CD4-positive, alpha-beta T cell (primary cell): Measurements from ENCODE around the gene MYL6. TPM values are rescaled to one million over a fixed set of nuclear protein-coding genes. Genes with fewer than 3 reads are reported as not detected.
A peak's percentile ranks its signal among the peaks of the same experiment; 100 is the strongest.

ENCODE experiments used
- ATAC-seq: fragments of 200-7000 bp; cut with Tn5 transposase; one replicate; pipeline ENCODE4 v1.10.0; 2022; ENCODE audit warnings: mild to moderate bottlenecking; ENCODE audit not compliant: poor library complexity
- CTCF ChIA-PET: fragments of 350-600 bp; sonication (Branson Sonifier 250); formaldehyde crosslinking; loops from one replicate; lab custom pipeline; 2021; ENCODE audit warnings: antibody characterized with exemption, inconsistent platforms; lab: Charles Lee
- POLR2A ChIA-PET: fragments of 350-600 bp; sonication (Branson Sonifier 250); formaldehyde crosslinking; loops from one replicate; lab custom pipeline; 2021; ENCODE audit warnings: antibody characterized with exemption, inconsistent platforms; lab: Charles Lee
- DNase-seq, 14 experiments: peaks; one replicate each; pipeline ENCODE4 v3.0.0-alpha.2; 2013 to 2020; ENCODE audit warnings: mixed read lengths in 2 of 14
- H3K27ac ChIP-seq, 2 donors: one replicate each; pipeline versions ENCODE4 v1.5.1 to v1.7.0; 2013; ENCODE audit warnings: low read length in 2 of 2, low read depth in 1 of 2, mild to moderate bottlenecking in 1 of 2
- H3K27me3 ChIP-seq, 2 experiments: 1 replicate in 1 of 2; 2 replicates in 1 of 2; pipeline versions ENCODE4 v1.6.1 to v1.7.0; 2013; ENCODE audit warnings: low read length in 2 of 2, control low read depth in 1 of 2, mild to moderate bottlenecking in 1 of 2, moderate library complexity in 1 of 2; ENCODE audit not compliant: insufficient read depth in 2 of 2, control insufficient read depth in 1 of 2
- H3K36me3 ChIP-seq: one replicate; pipeline ENCODE4 v1.6.1; 2013; ENCODE audit warnings: low read length, control low read depth; ENCODE audit not compliant: insufficient read depth
- H3K4me1 ChIP-seq: one replicate; pipeline ENCODE4 v1.6.1; 2013; ENCODE audit warnings: low read length, control low read depth; ENCODE audit not compliant: insufficient read depth
- H3K4me3 ChIP-seq: one replicate; pipeline ENCODE4 v1.5.1; 2013; ENCODE audit warnings: mild to moderate bottlenecking, low read length, moderate library complexity
- H3K9me3 ChIP-seq, 2 experiments: 1 replicate in 1 of 2; 2 replicates in 1 of 2; pipeline versions ENCODE4 v1.6.1 to v1.7.0; 2013; ENCODE audit warnings: low read length in 2 of 2, mild to moderate bottlenecking in 2 of 2, control low read depth in 1 of 2, moderate library complexity in 1 of 2; ENCODE audit not compliant: control insufficient read depth in 1 of 2, insufficient read depth in 1 of 2
- H3K27ac Mint-ChIP-seq: one replicate; pipeline ENCODE4 v1.8.0; 2020; ENCODE audit warnings: mixed read lengths
- H3K27me3 Mint-ChIP-seq: one replicate; pipeline ENCODE4 v1.8.0; 2021; ENCODE audit warnings: mixed read lengths
- H3K36me3 Mint-ChIP-seq: one replicate; pipeline ENCODE4 v1.8.0; 2021; ENCODE audit warnings: low read depth, mixed read lengths
- H3K4me1 Mint-ChIP-seq: one replicate; pipeline ENCODE4 v1.8.0; 2021; ENCODE audit warnings: low read depth, mixed read lengths
- H3K4me3 Mint-ChIP-seq: one replicate; pipeline ENCODE4 v1.8.0; 2020; ENCODE audit warnings: mild to moderate bottlenecking, mixed read lengths
- H3K9me3 Mint-ChIP-seq: one replicate; pipeline ENCODE4 v1.8.0; 2020; ENCODE audit warnings: mixed read lengths
- intact Hi-C, 2 experiments: fragments of 100-400 bp; cut with DNase I in 1 of 2; cut with micrococcal nuclease in 1 of 2; formaldehyde crosslinking; loops; one replicate each; pipeline versions ENCODE4 v1.15.1 to v1.9.0; 2023 to 2025; cut with DNase I, micrococcal nuclease
- total RNA-seq, 174 experiments: library from RNA in 2 of 174; stranded (reverse) in 2 of 174; gene quantifications; one replicate each; pipeline ENCODE4 v1.2.3 and lab custom pipeline; 2021 to 2026
- TF ChIP-seq, protein P1 (sequence below): fragments of 200-600 bp; IDR thresholded peaks from one replicate; pipeline ENCODE4 v1.8.0; 2022; ENCODE audit warnings: antibody characterized with exemption, mild to moderate bottlenecking

MYL6 gene
- total RNA-seq, 2 experiments from 2014 or later: 670 to 673 TPM

DNA sequence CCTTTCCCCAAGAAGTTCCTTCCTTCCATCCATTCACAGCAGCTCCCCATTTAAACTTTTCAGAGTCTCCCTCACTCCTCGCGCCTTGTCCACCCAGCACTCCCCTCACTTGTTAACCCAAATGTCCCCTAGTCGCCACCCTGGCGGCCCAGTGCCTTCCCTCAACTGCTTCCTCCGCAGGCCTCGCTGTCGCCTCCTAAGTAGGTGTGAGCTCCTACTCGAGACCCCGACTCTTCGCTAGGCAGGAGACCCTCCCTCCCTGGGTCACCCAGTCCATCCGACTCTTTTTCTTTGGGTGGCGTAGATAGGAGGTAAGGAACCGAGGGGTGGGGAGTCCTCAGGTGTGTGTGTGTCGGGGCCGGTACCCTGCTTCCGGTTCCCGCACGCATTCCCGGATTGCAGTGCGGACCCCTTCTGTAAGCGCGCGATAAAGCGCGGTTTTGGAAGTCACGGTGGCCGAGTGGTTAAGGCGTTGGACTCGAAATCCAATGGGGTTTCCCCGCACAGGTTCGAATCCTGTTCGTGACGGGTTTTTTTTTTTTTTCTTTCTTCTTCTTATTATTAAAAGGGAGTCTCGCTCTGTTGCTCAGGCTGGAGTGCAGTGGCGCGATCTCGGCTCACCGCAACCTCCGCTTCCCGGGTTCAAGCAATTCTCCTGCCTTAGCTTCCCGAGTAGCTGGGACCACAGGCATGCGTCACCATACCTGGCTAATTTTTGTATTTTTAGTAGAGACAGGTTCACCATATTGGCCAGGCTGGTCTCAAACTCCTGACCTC is 31.9 kb downstream of the MYL6 start:
- DNase-seq (peak; percentile 45 to 89 (median 66)), ATAC-seq (peak; percentile 28)
- Mint-ChIP-seq H3K4me3 (peak overlapping the region; percentile 99), H3K36me3 (peaks cover 48% of the 10 kb centered on the region), H3K9me3 (no peaks in the 10 kb centered on the region), H3K27me3 (peaks cover 5% of the 10 kb centered on the region), H3K4me1 (peaks cover 46% of the 10 kb centered on the region), H3K27ac (peak overlapping the region; percentile 99)
- H3K4me3 ChIP-seq: peak overlapping the region; percentile 96
- TF ChIP-seq, protein P1, sequence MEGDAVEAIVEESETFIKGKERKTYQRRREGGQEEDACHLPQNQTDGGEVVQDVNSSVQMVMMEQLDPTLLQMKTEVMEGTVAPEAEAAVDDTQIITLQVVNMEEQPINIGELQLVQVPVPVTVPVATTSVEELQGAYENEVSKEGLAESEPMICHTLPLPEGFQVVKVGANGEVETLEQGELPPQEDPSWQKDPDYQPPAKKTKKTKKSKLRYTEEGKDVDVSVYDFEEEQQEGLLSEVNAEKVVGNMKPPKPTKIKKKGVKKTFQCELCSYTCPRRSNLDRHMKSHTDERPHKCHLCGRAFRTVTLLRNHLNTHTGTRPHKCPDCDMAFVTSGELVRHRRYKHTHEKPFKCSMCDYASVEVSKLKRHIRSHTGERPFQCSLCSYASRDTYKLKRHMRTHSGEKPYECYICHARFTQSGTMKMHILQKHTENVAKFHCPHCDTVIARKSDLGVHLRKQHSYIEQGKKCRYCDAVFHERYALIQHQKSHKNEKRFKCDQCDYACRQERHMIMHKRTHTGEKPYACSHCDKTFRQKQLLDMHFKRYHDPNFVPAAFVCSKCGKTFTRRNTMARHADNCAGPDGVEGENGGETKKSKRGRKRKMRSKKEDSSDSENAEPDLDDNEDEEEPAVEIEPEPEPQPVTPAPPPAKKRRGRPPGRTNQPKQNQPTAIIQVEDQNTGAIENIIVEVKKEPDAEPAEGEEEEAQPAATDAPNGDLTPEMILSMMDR: no peak
- ChIA-PET POLR2A (interaction anchor here (0.6 to 4.1 kb wide), 40 partner anchors 9 to 451 kb away, joined by 3 to 116 read pairs (median 5); partner anchors contain the start of genes ANKRD52, CNPY2, COQ10A and ESYT1), CTCF (interaction anchor here (0.6 to 4.7 kb wide), 40 partner anchors 9 to 452 kb away, joined by 3 to 138 read pairs (median 5); partner anchors contain the start of genes ANKRD52, CNPY2, ERBB3 and ESYT1)
- H3K4me1 ChIP-seq: peaks cover 33% of the 10 kb centered on the region
- no peaks in the 10 kb centered on the region for H3K9me3 ChIP-seq
- H3K27me3 ChIP-seq: no peaks in the 10 kb centered on the region
- peaks cover 18% of the 10 kb centered on the region for H3K36me3 ChIP-seq
- intact Hi-C loops: loop anchor here (2.0 to 5.0 kb wide), 9 partner anchors 29 to 448 kb away; partner anchors contain the start of genes MYL6B (in 2 of the 2), ANKRD52 (in 1 of the 2), GDF11 (in 1 of the 2) and ZC3H10 (in 1 of the 2)
- H3K27ac ChIP-seq: peak overlapping the region; percentile 87 to 93

DNA sequence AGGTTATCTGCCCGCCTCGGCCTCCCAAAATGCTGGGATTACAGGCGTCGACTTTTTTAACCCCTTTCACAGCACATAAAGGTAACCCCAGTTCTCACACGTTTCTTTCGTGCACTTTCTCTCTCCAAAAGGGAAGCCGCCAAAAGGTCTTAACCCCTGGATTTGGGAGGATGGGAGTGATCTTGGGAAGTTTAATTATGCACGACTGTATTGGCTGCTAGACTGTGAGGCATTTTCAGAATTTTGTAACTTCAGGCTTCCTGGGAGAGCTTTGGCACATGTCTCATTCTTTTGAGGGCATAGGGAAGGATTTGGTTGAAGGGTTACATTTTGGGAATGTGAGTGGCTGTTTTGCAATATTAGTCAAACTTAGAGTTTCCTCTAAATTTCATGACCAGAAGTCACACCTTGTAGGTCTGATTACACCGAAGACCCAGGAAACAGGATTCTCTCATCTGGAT is 32.6 kb downstream of the MYL6 start:
- H3K9me3 ChIP-seq: no peaks in the 10 kb centered on the region
- Mint-ChIP-seq H3K4me3 (peak overlapping the region; percentile 99), H3K9me3 (no peaks in the 10 kb centered on the region), H3K4me1 (peaks cover 46% of the 10 kb centered on the region), H3K27ac (peak overlapping the region; percentile 99), H3K36me3 (peaks cover 44% of the 10 kb centered on the region), H3K27me3 (peaks cover 5% of the 10 kb centered on the region)
- TF ChIP-seq, protein P1: no peak
- peaks cover 33% of the 10 kb centered on the region for H3K4me1 ChIP-seq
- ATAC-seq: no peak
- H3K27ac ChIP-seq: peak overlapping the region; percentile 87 to 93
- POLR2A ChIA-PET: interaction anchor here (1.4 to 4.1 kb wide), 7 partner anchors 17 to 74 kb away, joined by 3 to 116 read pairs (median 6); partner anchors contain the start of genes ESYT1, MYL6, RPL41 and ZC3H10
- H3K27me3 ChIP-seq: no peaks in the 10 kb centered on the region
- CTCF ChIA-PET: interaction anchor here (2.3 to 4.7 kb wide), 3 partner anchors 32 to 144 kb away, joined by 18 to 138 read pairs (median 31); partner anchors contain the start of genes ESYT1, NABP2 and RNF41
- intact Hi-C loops: loop anchor here in 1 of 2 experiments (1.0 to 2.0 kb wide), 4 partner anchors 34 to 144 kb away; partner anchors contain the start of genes ANKRD52 and NABP2
- no peak for DNase-seq
- peak overlapping the region; percentile 96 for H3K4me3 ChIP-seq
- H3K36me3 ChIP-seq: peaks cover 13% of the 10 kb centered on the region

DNA sequence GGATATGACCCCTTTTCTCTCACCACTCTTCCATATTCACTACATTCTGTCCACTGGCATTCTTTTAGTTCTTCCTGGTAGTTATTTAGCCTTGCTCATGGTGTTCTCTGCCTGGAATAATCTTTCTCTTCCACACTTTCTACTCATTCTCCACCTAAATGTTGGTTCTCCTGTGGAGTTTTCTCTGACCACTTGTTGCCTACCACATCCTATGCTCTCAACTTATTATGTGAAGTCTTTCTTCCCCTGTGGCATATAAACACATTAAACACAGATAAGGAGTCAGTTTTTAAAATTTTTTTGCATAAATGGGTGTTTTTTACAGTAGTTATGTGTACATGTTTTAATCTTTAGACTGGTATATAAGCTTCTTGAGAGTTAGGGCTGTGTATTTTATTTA is 34.4 kb downstream of the MYL6 start:
- no peaks in the 10 kb centered on the region for H3K27me3 ChIP-seq
- TF ChIP-seq, protein P1: no peak
- no peaks in the 10 kb centered on the region for H3K36me3 ChIP-seq
- ChIA-PET POLR2A (interaction anchor here (1.6 to 1.9 kb wide), 3 partner anchors 29 to 76 kb away, joined by 4 to 6 read pairs (median 4); partner anchors contain the start of genes ESYT1, RNF41 and RPL41), CTCF (interaction anchor here (2.7 kb wide), 1 partner anchor 30 kb away, joined by 8 read pairs; the partner anchor contains the start of gene RNF41)
- Mint-ChIP-seq H3K27me3 (peaks cover 5% of the 10 kb centered on the region), H3K4me3 (peak overlapping the region; percentile 74), H3K36me3 (peaks cover 28% of the 10 kb centered on the region), H3K4me1 (peaks cover 39% of the 10 kb centered on the region), H3K27ac (peak overlapping the region; percentile 76), H3K9me3 (no peaks in the 10 kb centered on the region)
- DNase-seq (no peak), ATAC-seq (no peak)
- no peaks in the 10 kb centered on the region for H3K9me3 ChIP-seq
- peaks cover 27% of the 10 kb centered on the region for H3K4me1 ChIP-seq
- intact Hi-C loops: loop anchor here (2.0 kb wide), 3 partner anchors 272 to 310 kb away; no protein-coding TSS in a partner anchor
- H3K27ac ChIP-seq: no peak overlapping the region
- no peak overlapping the region for H3K4me3 ChIP-seq
